Progenitor cell of endocrine pancreas (in vitro differentiated cells): ENCODE data around the gene CYP27A1. TPM values are rescaled to one million over a fixed set of nuclear protein-coding genes. Genes with fewer than 3 reads are reported as not detected.

ENCODE experiments used
- DNase-seq: peaks from one replicate; pipeline ENCODE4 v3.0.0; 2021; ENCODE audit warnings: low spot score; ENCODE audit not compliant: unreplicated experiment
- H3K27ac Mint-ChIP-seq: 2 replicates; pipeline ENCODE4 v1.8.0; 2021; ENCODE audit warnings: mild to moderate bottlenecking, moderate library complexity, mixed read lengths
- H3K27me3 Mint-ChIP-seq: 2 replicates; pipeline ENCODE4 v1.8.0; 2021; ENCODE audit warnings: mixed read lengths
- H3K36me3 Mint-ChIP-seq: 2 replicates; pipeline ENCODE4 v1.8.0; 2022; ENCODE audit warnings: mixed read lengths; ENCODE audit not compliant: insufficient read depth
- H3K4me1 Mint-ChIP-seq: 2 replicates; pipeline ENCODE4 v1.8.0; 2021; ENCODE audit warnings: low read depth, mixed read lengths
- H3K4me3 Mint-ChIP-seq: 2 replicates; pipeline ENCODE4 v1.8.0; 2021; ENCODE audit warnings: low read depth, mild to moderate bottlenecking, moderate library complexity, mixed read lengths
- H3K9me3 Mint-ChIP-seq: 2 replicates; pipeline ENCODE4 v1.8.0; 2021; ENCODE audit warnings: low read depth, mixed read lengths
- total RNA-seq: library from RNA; stranded (reverse); gene quantifications from 2 replicates; pipeline ENCODE4 v1.2.1, GENCODE V29; 2021
- TF ChIP-seq, protein P1 (sequence below): fragments of 200-600 bp; sonication (generic); IDR thresholded peaks from one replicate; pipeline ENCODE4 v1.5.0; 2021; ENCODE audit warnings: antibody characterized with exemption, mild to moderate bottlenecking; ENCODE audit not compliant: unreplicated experiment

Gene CYP27A1
- total RNA-seq, 1 donor from 2014 or later, result 16.4 TPM

DNA sequence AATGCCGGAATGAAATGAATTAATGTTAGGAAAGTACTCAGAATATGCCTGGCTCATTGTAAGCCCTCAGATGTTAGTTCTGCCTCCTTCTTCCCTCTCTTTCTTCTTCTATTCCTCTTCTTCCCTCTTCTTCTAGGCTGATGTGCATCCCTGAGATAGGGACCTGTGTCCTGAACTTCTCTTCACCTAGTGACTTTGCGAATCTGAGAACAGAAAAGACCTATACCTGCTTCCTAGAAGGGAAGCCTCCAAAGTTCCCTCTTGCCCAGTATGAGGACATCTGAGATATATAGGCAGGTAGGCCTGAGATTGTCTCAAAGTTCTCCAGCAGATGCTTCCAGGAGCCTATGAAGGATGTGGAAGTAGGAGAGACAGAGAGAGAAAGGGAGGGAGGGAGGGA lies 8.1 kb upstream of the CYP27A1 start:
- peaks cover 9% of the 10 kb centered on the region for H3K4me1 Mint-ChIP-seq

DNA sequence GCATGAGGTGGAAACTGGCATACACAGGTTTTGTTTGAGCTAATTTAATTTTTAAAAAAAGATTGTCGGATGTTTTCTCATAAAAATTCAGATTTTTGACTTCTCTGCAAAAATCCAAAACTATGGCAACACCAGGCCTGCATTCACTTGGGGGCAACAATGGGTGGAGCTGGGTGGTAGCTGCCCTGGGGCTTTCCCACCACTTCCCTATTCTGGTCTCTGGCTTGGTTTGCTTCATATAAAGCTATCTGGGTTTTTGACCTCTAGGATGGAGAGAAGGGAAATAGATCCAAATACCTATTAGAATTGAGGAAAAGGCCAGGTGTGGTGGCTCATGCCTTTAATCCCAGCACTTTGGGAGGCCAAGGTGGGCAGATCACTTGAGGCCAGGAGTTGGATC lies 5.5 kb upstream of the CYP27A1 start:
- TF ChIP-seq, protein P1, sequence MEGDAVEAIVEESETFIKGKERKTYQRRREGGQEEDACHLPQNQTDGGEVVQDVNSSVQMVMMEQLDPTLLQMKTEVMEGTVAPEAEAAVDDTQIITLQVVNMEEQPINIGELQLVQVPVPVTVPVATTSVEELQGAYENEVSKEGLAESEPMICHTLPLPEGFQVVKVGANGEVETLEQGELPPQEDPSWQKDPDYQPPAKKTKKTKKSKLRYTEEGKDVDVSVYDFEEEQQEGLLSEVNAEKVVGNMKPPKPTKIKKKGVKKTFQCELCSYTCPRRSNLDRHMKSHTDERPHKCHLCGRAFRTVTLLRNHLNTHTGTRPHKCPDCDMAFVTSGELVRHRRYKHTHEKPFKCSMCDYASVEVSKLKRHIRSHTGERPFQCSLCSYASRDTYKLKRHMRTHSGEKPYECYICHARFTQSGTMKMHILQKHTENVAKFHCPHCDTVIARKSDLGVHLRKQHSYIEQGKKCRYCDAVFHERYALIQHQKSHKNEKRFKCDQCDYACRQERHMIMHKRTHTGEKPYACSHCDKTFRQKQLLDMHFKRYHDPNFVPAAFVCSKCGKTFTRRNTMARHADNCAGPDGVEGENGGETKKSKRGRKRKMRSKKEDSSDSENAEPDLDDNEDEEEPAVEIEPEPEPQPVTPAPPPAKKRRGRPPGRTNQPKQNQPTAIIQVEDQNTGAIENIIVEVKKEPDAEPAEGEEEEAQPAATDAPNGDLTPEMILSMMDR, result no peak
- Mint-ChIP-seq H3K4me3 (no peak overlapping the region), H3K4me1 (peaks cover 17% of the 10 kb centered on the region), H3K9me3 (peaks cover 10% of the 10 kb centered on the region), H3K27ac (no peak overlapping the region), H3K27me3 (no peaks in the 10 kb centered on the region), H3K36me3 (peaks cover 28% of the 10 kb centered on the region)
- DNase-seq, result no peak

More for the DNA sequence above, 8.1 kb upstream of the CYP27A1 start:
- Mint-ChIP-seq H3K4me3 (no peak overlapping the region), H3K9me3 (peaks cover 10% of the 10 kb centered on the region), H3K27ac (no peak overlapping the region), H3K36me3 (peaks cover 33% of the 10 kb centered on the region), H3K27me3 (no peaks in the 10 kb centered on the region)
- TF ChIP-seq, protein P1, result no peak
- DNase-seq, result no peak

DNA sequence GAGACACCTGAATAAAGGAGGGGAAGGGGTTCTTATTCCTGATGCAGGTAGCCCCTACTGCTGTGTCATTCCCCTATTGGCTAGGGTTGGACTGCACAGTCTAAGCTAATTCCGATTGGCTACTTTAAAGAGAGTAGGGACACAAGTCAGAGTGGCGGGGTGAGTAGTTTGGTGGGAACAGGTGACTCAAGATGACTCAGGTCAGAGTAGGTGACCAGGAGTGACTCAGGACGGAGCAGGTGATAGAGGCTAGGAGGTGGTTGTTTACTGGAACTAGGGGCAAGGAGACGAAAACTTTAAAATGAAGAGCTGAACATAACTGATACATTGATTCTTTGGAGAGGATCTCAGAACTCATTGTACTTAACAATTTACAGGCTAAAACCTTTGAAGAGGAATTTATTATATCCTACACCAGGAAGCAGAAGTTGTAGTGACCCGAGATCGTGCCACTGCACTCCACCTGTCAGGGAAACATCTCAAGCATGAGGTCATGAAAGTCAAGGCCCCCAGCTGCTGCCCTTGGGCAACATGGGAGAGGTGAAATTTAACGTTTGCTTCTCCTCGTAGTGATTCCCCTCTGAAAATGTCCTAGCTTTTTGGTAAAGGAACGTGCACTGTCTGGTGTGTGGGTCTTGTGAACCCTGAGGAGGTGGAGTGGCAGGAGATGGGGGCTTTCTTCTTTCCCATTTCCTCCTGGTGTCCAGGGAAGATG lies 4.5 kb upstream of the CYP27A1 start:
- TF ChIP-seq, protein P1, result no peak
- no peak overlapping the region for H3K4me3 Mint-ChIP-seq
- H3K27me3 Mint-ChIP-seq, result no peaks in the 10 kb centered on the region
- H3K36me3 Mint-ChIP-seq, result peaks cover 26% of the 10 kb centered on the region
- H3K4me1 Mint-ChIP-seq, result peaks cover 20% of the 10 kb centered on the region
- H3K9me3 Mint-ChIP-seq, result peaks cover 10% of the 10 kb centered on the region
- no peak overlapping the region for H3K27ac Mint-ChIP-seq
- no peak for DNase-seq

DNA sequence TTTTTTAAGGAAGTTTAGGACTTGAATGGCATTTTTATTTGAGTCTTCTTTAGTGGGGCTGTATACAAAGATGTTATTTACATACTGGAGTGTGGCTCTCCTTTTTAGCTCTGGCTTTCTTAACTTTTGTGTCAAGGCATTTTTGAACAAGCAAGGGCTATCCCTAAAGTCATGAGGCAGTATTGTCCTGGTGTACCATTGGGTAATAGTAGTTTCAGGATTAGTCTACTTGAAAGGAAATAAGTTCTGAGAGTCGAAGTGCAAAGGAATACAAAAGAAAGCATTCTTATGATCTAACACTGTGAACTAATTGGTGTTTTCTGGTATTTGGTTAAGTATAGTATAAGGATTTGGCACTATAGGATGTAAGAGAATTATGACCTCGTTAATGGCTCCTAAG lies 1.9 kb upstream of the CYP27A1 start:
- Mint-ChIP-seq H3K4me1 (peaks cover 34% of the 10 kb centered on the region), H3K4me3 (peak overlapping the region; percentile 24), H3K27ac (no peak overlapping the region), H3K9me3 (peaks cover 10% of the 10 kb centered on the region), H3K36me3 (peaks cover 16% of the 10 kb centered on the region), H3K27me3 (no peaks in the 10 kb centered on the region)
- TF ChIP-seq, protein P1, result no peak
- no peak for DNase-seq

DNA sequence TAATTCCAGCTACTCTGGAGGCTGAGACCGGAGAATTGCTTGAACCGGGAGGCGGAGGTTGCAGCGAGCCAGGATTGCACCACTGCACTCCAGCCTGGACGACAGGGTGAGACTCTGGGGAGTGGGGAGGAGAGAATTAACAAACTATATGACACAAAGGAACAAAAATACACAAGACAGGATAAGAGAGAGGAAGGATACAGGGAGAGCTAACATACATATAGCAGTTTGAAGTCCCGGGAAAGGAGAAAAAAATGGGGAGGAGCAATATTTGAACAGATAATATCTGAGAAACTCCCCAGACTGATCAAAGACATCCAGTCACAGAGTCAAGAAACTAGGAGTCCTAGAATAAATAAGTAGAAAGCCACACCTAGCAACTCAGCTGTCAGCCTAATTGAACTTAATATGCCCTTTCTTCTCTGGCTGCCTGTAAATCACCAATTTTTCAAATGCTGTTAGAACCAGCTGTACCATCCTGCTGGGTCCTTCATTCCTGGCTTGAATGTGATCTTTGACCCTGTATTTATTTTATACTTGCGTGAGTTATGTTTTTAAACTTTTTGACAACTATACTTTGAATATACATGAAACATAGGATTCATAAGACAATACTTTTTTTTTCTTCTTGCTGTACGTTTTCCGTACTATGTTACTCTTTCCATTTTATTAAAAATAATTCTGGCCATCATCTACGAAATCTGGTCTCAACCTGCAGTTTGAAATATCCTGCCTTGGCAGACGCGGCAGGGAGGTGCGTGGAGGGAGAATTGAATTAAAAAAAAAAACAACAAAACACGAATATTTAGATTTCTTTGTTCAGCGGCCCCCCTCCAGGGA lies 876 bp upstream of the CYP27A1 start:
- peak overlapping the region; percentile 80 for H3K4me3 Mint-ChIP-seq
- peak overlapping the region; percentile 96 for H3K27ac Mint-ChIP-seq
- TF ChIP-seq, protein P1, result no peak
- no peak for DNase-seq
- peaks cover 8% of the 10 kb centered on the region for H3K9me3 Mint-ChIP-seq
- H3K4me1 Mint-ChIP-seq, result peaks cover 34% of the 10 kb centered on the region
- H3K36me3 Mint-ChIP-seq, result peaks cover 11% of the 10 kb centered on the region
- H3K27me3 Mint-ChIP-seq, result no peaks in the 10 kb centered on the region
